HTR-8/SVneo (cell line): Measurements from ENCODE around the gene FAAH.

Source experiments
- DNase-seq: peaks from one replicate; pipeline ENCODE4 v3.0.0; 2011; ENCODE audit warnings: low spot score, mixed read lengths; ENCODE audit not compliant: insufficient read length
- FAIRE-seq: peaks from 2 replicates; lab custom pipeline; 2011; peaks lifted over from hg19 to GRCh38; lab: Jason Lieb, UNC

The FAAH gene

DNA sequence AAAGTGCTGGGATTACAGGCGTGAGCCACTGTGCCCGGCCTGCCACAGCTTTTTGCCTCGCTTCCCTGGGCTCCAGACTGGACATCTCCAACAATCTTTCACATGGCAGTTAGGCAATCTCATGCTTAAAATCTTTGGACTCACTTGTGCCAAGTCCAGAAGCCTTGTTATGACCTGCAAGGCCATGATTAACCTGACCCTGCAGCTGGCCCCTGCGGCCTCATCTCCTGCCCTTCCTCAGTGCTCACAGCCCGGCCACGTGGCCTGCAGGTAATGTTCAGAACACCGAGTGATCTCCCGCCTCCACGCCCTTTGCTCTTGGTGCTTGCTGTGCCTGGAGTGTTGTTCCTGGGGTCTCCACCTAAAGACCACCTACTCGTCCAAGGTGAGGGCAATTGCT lies 24.9 kb downstream of the FAAH start:
- FAIRE-seq = no peak
- DNase-seq = no peak

DNA sequence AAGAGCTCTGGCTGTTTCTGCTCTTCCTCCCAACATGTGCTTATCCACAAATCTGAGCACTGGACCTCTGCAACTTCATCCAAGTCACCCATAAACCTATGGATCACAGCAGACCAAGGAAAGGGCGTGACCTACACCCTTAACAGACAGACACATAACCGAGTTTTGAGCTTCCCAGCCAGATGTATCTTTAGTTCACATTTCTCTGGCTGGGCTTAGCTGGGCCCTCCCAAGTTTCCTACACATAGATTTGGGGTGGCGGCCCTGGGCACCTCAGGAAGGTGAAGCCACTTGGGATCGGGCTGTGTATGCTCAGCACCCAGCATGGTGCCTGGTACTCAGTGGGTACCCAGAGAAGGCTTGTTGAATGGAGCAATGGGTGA lies 26.4 kb downstream of the FAAH start:
- no peak for DNase-seq
- FAIRE-seq = no peak

DNA sequence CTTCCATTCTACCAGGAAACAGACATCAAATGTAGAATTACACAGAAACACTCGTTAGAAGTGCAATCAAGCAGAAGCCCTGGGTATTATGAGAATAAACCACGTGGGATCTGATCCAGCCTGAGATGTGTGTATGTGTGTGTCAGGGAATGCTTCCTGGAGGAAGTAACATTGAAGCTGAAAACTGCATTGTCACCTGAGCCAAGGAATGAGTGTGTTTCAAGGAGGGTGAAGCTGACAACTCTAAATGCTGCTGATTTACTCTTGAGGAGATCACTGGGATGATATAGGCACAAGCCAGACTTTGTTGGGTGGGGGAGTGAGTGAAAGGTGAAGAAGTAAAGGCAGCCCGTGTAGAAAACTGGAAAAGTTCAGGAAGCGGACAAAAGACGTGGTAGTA lies 27.6 kb downstream of the FAAH start:
- FAIRE-seq = no peak

DNA sequence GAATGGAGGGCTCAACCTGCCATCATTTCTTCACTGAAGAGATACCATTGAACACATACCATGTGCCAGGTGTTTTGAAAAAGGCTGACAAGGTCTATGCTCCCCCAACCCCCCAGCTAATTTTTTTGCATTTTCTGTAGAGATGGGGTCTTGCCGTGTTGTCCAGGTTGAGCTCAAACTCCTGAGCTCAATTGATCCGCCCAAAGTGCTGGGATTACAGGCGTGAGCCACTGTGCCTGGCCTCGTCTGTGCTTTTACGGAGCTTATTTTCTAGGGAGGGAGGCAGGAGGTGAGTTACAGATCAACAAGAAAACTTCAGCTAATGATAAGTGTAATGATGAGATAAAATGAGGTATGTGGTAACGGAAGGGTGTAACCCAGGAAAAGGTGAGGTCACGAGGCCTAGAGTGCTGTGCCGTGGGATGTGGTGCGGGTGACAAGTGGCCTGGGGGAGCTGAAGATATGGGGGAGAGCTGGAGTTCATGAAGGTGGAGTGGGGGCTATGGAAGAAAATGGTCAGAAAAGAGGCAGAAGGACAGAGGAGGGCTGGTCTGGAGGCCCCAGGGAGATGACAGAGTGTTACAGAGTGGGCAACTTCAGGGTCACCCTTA lies 28.2 kb downstream of the FAAH start:
- no peak for FAIRE-seq
- DNase-seq = no peak

More for the DNA sequence above, 27.6 kb downstream of the FAAH start:
- no peak for DNase-seq

DNA sequence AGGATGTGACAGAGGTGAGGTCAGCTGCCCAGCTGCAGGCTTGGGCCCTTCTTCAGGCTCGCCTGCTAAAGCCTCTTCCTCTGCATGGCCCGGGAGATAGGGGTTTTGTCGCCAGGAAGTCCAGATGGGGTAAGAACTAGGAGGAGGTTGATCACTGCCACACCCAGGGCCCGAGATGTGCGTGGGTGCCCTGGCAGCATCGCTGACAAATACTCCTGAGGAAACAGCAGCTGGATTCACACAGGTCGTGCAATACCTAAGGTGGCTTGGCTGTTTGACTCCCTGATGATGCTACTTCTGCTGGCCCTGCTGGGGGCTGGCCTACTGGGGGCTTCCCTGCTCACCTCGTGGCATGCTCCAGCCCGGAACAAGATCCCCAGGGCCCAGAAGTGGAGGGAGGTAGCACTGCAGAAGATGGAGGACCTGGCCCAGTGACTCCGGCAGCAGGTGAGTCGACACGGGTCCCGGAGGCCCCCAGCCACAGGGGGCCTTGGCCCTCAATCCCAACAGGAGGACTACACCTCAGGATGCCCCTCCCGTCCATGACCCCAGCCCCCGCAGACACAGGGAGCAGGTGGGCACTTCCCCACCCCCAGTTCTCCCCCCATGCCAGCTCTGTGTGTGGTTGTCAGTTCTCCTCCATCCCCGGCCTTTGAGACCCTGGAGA lies 29.6 kb downstream of the FAAH start:
- DNase-seq = no peak
- FAIRE-seq = no peak

DNA sequence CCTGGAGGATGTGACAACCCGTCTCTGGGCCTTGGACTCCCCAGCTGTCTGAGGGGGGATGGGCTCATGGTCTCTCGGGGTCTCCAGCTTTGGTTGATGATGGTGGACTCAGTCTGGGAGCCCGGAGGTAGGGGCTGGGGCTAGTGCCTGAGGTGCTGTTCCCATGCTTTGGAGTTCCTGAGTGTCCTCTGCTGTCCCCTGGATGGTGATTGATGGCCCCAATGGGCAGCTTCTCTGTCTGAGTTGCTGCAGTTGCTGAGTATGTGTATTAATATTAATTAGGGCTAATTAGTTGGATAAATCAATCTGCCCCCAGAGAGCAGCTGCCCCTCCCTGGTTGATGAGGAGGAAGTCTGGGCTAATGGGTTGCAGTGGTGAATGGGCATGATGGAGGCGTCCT lies 30.6 kb downstream of the FAAH start:
- no peak for DNase-seq
- FAIRE-seq = no peak

DNA sequence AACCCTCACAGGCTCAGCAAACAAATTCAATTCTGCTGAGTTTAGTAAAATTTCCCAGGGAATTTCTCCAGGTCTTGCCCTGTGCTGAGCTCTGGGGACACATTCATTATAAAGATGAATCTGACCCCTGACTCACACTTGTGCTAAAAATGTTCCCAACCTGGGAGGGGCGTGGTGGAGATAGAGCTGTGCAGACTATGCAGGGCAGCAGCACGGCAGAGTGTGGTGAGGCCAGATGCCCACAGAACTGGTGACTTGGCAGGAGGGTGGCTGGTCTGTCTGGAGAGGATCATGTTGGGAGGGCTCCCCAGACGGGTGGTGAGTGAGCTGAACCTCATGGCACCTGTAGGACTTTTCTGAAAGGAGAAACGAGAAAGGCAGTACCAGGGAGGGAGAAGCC lies 31.6 kb downstream of the FAAH start:
- FAIRE-seq = no peak
- DNase-seq = no peak

DNA sequence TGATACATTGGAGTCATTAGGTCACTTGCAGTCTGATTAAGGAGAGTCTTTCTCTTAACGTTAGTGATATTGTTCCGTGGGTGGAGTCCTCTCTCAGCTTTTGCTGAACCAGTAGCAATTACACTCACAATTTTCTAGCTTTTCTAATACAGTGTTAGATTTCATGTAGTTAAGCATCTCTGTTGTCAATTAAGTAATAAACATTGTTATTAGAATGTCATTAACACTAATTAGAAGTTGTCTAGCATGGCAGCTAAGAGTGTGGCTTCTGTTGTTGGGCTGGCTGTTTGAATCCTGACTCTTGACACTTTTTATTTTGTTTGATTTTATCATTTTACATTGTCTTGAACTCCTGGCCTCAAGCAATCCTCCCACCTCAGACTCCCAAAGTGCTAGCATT lies 33.4 kb downstream of the FAAH start:
- no peak for DNase-seq
- FAIRE-seq = no peak

DNA sequence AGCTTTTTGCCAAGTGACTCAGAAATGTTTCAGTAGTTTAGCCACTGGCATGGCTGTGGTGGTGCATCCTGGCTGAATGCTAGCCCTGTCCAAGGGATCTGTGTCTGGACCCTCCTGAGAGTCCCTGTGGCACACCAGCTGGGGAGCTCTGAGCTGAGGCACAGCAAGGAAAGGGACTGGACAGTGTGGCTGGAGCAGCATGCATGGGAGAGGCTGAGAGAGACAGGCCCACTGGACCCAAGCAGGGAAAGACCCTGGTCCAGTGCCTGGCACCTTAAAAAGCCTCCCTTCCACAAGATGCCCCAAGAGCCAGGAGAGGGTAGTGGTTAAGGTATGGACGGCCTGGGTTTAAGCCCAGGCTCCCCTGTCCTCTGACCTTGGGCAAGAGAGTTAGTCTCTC lies 35.3 kb downstream of the FAAH start:
- FAIRE-seq = no peak
- no peak for DNase-seq

DNA sequence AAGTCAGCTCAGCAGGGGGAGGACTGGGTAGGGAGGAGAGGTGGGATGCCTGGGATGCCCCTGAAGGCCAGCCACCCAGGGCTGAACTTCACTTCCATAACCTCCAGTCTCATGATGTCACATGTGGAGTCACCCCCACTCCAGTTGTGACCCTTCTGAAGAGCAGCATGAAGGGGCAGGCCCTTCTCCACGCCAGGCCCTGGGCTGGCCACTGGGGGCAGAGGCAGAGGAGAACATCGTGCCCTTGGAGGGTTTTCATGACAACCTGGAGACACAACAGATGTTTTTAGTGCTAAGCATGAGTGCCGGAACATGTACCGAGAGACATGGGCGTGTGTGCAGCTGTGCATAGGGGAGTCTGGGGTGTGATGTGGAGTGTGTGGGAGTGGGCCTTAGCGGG lies 37.6 kb downstream of the FAAH start:
- no peak for DNase-seq

DNA sequence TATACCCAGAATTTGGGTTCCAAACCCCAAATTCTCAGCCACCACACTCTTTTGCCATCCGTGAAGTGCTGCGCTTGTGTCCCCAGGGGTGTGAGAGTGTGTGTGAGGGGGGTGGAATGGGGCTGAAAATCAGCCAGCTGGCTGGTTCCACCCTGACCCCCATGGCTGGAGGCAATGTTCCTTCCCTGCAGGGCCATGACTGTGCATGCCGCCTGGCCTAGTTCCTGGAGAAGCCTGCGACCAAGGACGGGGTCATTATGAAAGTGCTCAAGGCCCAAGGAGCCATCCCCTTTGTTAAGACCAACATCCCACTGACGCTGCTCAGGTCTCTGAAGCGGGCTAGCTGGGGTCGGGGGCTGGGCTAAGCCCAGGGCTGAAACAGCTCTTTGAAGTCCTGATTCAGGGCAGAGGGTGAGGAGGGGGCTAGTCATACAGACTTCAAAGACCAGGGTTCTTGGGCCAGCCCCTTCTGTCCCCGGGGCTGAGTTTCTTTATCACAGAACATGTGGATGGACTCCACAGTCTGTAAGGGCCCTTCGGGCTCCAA lies 38.7 kb downstream of the FAAH start:
- DNase-seq (no peak), FAIRE-seq (no peak)

More for the DNA sequence above, 37.6 kb downstream of the FAAH start:
- no peak for FAIRE-seq

DNA sequence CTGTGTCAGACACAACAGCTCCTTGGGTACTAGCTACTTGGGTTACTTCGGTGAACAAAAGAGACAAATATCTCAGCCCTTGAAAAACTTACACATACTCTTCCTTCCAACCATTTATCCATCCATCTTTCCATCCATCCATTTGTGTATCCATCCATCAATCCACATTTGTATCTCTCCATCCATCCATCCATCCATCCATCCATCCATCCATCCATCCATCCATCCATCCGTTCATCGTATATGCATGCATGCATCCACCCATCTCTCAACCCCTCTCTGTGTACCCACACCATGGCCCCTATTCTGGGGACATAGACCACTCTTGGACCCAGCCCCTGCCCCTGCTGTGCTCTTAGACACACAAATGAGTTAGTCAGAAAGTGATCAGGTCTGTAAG lies 40.2 kb downstream of the FAAH start:
- FAIRE-seq (no peak), DNase-seq (no peak)

DNA sequence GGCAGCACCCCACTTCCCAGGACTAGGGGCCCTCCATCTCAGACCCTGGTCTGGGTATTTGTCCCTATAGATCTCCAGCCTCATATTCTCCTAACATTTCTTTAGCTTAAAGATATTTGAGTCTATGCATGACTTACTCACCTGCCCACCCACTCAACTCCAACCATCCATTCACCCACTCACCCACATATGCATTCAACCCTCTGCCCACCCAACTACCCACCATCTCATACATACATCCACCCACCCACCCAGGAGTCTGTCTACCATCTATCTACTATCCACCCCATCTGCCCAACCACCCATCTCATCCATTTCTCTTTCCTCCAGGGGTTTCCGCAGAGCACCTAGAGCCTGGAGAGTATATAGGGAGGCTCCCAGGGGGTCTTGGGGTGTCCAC lies 42.7 kb downstream of the FAAH start:
- no peak for FAIRE-seq
- no peak for DNase-seq

DNA sequence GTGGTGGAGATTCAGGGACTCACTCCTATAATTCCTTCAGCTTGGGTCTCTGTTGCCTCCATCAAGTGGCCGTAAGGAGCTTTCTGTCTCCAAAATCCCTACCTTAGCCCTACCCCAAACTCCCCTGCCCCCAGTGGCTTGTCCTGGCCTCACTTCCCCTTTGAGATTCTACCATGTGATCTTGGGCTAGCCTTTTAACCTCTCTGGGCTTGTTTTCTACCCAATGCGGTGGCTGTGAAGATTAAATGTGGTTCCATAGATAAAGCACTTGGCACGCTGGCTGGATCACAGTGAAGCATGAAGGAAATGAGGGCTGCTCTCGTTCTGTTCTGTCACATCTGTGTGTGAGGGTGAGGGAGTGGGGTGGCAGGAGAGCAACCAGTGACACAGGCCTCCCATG lies 43.6 kb downstream of the FAAH start:
- no peak for DNase-seq
- FAIRE-seq = no peak

DNA sequence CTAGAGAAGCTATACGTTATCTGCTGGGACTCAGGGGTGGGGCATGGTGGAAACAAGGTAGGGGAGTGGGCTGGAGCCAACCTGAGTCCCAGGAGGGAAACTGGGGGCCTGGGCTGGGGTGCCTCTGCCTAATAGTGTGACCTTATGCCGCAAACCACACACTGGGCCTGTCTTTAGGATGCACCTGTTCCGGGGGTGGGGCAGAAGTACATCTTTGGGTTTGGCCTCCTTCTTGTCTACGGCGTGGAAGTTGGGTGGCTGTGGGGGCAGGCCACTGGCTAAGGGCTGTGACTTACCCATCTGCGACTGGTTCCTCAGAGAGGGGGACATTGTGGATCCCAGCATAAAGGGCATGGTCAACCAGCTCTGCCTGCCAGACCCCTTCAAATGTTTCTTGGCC lies 44.2 kb downstream of the FAAH start:
- DNase-seq (no peak), FAIRE-seq (no peak)

DNA sequence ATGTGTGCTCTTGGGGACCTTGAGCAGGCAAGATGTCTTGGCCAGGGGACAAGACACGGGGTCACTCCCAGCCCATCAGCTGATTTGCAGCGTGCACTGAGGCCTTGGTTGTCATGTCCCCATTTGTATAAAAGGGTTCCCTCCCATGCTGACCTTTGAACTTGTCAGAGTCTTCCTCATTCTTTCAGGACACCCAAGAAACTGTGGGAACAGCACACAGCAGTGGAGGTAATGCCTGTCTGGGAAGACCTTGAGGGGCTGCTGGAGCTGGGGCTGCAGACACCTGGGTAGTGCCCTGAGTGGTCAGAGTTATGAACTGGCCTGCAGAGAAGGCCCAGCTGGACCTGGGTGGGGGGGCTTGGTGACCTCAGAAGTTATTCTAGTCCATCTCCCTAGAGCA lies 46.4 kb downstream of the FAAH start:
- no peak for FAIRE-seq

DNA sequence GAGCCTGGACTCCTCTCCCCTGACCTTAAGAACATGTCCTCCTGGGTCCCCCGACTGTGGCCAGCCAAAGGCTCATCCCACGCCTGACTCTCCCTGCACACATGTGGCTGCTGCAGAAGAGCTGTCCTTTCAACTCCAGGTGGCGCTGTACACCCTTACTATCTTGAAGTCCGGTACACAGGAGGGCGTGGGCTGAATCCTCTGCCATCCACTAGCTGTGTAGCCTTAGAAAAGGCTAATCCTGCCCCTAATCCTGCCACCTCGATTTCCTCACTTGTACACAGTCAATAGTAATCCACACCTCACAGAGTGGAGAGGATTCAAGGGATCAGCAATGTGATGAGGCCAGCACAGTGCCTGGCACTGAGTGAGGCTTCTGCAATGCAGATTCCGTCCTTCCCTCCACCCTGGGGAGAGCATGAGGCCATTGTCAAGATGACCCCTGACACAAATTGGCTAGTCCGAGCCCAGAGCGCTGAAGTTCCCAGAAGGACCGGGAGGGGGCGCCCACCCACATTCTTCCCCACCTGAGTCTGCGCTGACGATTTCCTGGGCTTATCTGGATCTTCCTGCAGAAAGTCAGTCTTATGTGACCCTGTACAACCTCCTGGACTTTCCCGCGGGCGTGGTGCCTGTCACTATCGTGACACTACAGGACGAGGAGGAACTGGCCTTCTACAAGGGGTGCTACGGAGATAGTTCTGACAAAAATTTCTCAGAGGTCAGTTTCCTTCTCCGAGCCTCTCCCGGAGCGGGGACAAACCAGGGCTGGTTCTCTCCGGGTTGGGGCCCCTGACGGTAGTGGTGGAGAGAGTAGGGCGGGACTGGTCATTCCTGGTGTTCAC lies 48.4 kb downstream of the FAAH start:
- peak; percentile 64 for FAIRE-seq
- peak; percentile 75 for DNase-seq

More for the DNA sequence above, 46.4 kb downstream of the FAAH start:
- DNase-seq = no peak

DNA sequence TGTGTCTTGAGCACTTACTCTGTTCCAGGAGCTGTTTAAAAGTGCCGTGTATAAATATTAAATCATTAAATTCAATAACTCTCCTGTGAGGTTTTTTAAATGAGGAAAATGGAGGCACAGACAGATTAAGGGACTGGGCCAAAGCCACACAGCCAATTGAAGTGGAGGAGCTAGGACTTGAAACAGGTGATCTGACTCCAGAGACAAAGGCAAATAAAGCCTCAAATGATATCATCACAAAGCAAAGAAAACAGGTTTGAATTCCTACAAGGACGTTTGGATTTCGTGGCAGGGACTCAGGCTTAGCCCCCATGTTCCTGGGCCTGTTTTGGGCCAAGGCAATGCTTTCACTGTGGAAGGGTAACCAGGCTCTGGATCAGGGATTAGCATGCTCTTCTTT lies 50.3 kb downstream of the FAAH start:
- FAIRE-seq = no peak

DNA sequence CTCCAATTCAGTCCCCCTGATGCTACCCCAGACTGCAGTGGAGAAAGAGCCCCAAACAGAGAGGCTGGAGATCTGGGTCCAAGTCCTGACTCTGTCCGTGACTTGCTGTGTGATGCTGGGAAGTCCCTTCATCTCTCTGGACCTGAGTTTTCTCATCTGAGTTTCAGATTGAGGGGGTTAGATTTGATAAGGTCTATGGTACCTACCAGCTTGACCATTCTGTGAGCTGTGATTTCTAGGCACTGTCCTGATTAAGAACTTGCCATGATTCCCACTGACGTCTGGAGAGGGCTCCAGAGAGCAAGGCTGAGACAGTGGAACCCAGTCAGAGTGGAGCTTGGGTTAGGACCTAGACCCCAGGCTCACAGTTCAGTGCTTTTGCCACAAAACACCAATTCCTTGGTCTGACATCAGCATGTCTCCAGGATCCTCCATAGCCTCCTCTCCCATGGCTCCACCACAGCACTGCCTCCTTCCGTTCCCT lies 51.7 kb downstream of the FAAH start:
- DNase-seq (no peak), FAIRE-seq (no peak)

More for the DNA sequence above, 50.3 kb downstream of the FAAH start:
- DNase-seq = no peak

DNA sequence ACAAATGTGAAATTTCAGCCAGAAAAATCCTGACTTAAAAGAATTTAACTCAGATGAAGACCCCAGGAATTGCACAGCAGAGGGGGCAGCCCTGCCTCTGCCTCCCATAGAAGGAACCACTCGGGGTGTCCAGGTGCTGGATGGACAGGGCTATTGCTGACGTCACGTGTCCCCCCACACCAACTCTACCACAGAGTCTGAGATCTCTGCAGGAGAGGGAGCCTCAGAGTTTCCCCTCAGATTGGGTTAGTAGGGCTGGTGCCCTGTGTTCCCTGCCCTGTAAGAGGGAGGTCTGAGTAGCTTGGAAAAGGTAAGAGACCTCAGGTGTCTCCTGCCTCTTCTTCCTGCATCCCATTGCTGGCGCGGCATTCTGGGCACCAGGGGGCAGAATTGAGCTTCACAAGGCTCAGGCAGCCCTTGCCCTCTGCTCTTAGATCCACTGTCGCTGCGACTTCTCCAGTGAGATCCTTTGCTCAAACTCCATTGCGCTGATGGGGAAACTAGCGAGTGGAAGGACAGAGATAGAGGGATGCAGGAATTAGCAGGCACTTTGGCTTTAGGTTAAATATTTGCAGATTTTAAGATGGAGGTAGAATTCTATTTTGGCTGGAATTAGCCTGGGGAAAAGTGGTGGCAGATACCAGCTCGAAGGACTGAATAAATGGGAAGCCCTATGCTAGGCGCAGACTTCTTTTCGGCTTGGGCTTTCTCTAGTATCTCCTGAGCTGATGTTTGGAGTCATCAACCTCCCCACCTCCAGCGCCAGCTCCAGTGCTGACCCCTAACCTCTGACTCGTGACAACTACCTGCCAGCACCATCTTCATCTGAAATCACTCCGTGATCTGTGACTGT lies 52.8 kb downstream of the FAAH start:
- DNase-seq (peak; percentile 62), FAIRE-seq (no peak)
